ENCODE data around the gene WWOX.
"Not testable (repeated sequence)": the region's sequence is repeated elsewhere in the genome, so short reads cannot be mapped to it uniquely, and the experiment has no call there.

The WWOX gene

DNA sequence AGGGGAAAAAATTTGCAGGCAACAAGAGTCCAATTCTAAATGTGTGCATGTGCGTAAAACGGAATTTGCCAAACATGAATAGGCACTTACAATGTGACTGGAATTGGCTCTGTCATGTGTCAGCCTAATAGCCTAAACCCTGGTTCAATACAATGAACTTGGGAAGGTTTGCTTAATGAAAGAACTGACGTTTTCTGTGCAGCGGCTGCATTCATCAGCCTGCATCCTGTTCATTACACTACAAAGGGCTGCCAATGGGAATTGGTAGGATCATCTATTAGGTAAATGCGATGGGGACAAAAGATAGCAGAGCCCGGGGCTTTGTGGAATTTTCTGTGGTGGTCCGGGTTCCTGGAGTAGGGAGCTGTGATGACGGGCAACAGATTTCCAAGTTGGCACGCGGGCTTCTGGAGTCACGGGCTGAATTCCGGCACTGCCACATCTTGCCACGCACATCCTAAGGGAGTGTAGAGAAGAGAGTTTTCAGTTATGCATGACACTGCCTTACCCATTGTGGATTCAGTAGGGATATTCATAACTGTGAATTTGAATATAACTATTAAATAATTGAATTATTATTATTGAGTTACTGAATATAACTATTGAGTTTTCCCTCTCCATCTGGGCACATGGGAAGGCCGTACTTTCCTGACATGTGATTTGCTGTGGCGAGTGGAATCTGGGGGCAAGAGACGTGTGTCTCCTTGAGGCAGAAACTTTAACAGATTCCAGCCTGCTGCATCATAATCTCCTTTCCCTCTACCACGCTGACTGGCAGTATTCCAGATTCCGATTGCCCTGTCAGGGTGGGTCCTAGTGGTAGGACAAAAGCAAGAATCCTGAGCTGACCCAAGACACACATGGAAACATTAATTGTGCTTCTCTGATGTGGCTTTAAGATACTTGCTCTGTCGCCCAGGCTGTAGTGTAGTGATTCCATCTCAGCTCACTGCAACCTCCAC, 565.6 kb downstream of the WWOX start:
- no peak for DNase-seq (ENCODE audit: low read depth)

DNA sequence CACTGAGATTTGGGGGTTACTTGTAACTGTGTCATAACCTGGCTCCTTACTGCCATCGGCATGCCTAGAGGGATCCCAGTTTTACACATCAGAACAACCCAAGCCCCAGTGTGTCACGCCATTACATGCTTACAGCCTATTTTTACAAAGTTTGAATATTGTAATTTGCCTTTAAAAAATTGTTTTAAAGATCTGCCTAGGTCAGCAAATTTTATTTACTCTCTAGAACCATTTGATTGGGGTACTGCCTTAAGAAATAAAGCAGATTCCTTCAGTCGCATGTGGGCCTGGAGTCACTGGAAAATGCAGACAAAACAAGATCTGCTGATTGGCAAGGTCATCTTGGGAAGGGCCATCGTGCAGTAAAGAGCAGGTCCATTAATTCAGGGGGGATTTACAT, 566.9 kb downstream of the WWOX start:
- DNase-seq (ENCODE audit: low read depth) = no peak

- no peak for DNase-seq (ENCODE audit: low read depth)
These were observed 568.2 kb downstream of the WWOX start for GRCh38 chr16:78667675-78668074.

- DNase-seq (ENCODE audit: low read depth) = no peak
These were observed 568.9 kb downstream of the WWOX start for GRCh38 chr16:78668393-78668792.

- no peak for DNase-seq (ENCODE audit: low read depth)
These were observed 570.5 kb downstream of the WWOX start for GRCh38 chr16:78669994-78670393.

DNA sequence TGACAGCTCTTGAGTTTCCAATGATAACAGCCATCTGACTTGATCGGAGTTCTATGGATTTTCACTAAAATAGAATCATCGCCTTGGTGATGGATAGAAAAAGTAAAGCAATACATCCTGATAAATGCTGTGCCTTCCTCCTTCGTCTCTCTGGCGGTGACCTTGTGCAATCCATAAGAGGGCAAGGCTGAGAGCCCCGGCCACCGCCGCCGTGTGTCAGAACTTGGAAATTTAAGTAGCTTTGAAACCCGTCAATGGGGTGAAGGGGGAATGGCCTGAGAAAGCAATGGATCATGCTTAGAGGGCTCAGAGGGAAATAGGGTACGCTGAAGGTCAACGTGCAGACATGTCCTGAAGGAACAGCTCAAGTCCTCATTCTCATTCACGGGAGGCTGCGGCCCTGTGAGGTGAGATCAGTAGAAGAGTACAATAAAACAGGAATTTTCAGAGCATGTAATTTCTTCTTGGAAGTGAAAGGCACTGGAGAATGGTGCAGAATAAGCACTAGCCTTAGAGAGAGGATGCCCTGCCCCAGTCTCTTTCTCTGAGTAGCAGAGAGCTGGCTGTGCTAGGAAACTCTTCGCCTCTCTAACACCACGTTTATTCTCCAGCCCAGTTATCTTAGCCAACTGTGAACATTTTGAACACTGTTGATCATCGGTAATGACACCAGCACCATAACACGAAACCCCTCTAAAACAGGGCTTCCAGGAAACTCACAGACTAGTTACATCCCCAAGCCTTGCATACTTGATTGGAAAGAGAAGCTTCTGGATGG, 573.5 kb downstream of the WWOX start:
- no peak for DNase-seq (ENCODE audit: low read depth)

DNA sequence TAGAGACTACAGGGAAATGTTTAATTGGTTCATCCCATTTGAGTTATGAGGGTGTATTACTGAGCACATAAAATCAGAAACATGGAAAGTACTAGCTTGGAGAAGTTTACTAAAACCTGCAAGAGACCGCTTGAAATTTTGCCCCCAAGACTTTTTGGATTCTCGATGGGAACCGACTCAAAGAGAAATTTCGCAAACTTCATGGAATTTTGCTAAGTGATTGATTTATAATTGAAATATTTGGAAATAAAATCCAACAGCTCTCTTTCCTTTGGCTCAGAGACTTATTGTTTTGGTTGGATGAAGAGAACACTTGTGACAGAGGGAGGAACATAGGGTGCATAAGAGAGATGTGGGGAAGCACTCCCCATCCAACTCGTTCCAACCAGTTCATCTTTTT, 574.4 kb downstream of the WWOX start:
- DNase-seq (ENCODE audit: low read depth) = no peak

GRCh38 chr16:78675312-78675711, 575.9 kb downstream of the WWOX start:
- no peak for DNase-seq (ENCODE audit: low read depth)

DNA sequence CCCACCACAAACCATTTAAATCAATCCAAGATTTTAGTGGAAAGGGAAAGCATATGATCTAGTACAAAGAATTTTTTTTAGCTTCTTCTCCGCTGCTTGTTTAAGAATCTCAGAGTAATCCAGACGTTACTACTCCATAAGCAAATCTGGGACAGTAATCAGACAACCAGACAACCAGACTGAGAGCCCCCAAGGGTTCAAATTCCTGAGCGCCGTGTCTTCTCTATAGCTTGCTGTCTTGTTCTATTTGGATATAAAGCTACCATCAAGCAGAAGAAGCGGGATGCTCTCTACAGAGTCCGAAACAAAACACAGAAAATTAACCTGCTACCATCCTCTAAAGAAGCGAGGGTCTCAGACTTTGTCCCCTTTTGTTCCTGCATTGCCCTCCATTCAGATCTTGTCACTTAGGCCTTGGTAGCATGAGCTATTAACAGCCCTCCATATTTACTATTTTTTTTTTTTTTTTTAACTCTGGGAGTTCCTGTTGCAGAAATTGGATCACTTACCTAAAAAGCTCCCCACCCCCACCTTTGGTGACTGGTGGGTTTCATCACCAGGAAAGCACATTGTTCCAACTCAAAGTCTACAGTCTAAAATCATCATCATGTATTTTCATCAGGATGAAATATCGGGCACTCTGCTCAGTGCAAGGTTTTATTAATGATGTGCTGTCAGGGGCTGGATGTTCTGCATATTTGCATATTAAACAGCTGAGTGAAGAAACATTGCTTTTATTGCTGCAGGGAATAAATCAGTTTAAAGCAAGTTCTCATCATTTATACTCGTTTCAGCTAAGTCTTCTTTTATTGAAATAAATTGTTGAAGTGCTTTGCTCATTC, 576.7 kb downstream of the WWOX start:
- no peak for DNase-seq (ENCODE audit: low read depth)

DNA sequence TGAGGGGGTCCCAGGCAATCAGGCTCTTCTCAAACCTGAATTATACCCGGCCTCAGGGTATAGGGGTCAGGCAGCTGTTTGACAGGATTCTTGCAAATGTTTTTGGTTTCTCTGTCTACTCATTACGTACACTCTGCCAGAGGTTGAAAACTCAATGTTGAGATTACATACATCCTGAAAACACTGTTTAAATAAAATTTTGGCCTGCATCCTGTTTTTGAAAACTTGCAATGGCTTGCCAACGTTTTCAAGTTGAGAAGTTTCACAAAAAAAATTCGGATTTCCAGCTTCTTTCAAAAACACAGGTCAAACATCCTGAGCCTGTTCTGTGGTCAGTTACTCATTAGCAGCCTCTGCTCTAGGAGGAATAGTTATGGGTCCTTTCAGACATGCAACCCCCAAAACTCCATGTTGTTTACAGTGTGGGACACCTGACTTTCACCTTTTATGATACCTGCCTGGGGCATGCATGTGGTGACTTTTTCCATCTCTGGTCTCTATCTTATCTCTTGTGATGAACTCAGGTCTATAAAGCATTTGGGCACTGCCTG, 577.8 kb downstream of the WWOX start:
- DNase-seq (ENCODE audit: low read depth) = no peak

- no peak for DNase-seq (ENCODE audit: low read depth)
These were observed 580.1 kb downstream of the WWOX start for GRCh38 chr16:78679546-78679945.

DNA sequence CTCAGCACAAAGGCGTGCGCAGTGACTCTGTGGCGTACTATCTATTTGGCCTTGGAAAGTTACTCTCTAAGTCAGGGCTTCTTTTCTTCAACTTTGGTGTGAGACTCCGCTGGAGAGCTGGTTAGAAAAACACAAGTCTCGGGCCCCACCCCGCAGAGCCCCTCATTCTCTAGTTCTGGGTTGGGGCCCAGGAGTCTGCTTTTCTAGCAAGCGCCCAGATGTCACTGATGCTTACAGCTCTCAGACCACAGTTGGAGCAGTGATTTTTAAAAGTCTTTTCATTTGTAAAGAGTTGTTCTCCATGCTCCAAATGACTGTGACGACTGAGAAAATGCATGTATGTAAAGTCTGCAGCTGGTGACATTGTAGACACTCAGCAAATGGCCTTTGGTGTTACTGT, 582.3 kb downstream of the WWOX start:
- no peak for DNase-seq (ENCODE audit: low read depth)

DNA sequence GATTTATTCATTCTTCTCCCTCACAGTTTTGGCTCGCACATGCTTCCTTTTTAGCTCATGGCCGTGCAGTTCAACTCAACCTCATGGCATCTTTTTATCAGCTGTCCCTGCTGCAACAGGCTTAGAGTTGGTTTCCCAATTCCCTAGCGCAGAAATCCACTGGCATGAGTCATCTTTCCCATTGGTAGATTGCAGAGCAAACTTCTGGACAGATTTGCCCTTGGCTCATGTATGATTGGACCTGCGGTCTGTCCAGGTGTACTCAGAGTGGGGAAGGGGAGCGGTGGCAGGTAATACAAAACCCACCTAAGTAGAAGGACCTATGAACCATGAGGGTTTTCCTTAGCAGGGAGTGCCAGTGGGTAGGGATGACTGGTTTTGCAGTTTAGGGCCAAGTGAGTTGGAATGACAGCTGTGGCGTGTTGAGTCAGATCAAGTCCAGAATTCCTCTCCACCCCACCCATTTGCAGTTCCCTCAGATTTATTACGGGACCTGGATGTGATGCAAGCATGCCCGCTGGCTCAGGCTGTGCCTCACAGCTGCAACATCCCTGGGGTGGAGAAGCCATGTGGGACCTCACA, 584.7 kb downstream of the WWOX start:
- DNase-seq (ENCODE audit: low read depth) = no peak

DNA sequence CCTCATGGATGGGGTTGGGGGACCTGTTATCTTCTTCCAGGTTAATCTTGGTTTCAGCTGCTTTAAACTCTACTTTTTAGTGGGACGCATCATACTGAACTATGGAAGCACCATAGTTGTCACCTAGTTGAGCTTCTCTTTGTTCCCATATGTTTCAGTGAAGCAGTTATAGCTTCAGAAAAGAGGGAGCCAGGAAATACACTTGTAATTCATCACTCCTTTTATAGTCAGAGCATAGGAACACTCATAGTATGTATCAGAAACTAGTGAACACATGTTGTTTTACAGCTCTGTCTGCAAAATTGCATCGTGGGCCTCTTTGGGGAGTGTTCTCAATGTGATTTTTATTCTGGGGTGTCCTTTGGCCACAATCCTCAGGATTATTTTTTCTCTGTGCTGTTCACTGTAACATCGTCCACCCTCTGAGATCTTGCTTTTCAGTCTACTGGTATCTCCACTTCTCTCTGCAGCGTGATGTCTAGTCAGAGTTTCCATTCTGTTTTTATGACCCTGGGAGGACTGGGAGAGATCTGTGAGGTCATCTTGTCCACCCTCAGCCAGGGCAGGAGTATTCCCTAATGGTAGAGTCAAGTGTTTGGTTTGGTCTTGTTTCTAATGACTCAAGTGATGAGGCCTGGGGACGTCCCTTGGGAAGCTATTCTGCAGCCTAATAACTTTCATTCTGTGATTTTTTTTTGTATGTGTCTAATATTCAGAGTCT, 585.4 kb downstream of the WWOX start:
- no peak for DNase-seq (ENCODE audit: low read depth)

- no peak for DNase-seq (ENCODE audit: low read depth)
These were observed 587.1 kb downstream of the WWOX start for GRCh38 chr16:78686601-78687000.

GRCh38 chr16:78689028-78689427, 589.6 kb downstream of the WWOX start:
- DNase-seq (ENCODE audit: low read depth) = no peak

GRCh38 chr16:78689536-78689935, 590.1 kb downstream of the WWOX start:
- DNase-seq (ENCODE audit: low read depth) = no peak

GRCh38 chr16:78690510-78690909, 591.1 kb downstream of the WWOX start:
- no peak for DNase-seq (ENCODE audit: low read depth)

DNA sequence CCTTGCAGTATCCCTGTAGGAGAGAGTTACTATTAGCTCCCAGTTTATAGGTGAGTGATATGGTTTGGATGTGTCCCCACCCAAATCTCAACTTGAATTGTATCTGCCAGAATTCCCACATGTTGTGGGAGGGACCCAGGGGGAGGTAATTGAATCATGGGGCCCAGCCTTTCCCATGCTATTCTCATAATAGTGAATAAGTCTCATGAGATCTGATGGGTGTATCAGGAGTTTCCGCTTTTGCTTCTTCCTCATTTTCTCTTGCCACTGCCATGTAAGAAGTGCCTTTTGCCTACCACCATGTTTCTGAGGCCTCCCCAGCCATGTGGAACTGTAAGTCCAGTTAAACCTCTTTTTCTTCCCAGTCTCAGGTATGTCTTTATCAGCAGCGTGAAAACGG, 592.3 kb downstream of the WWOX start:
- not testable (repeated sequence) for DNase-seq (ENCODE audit: low read depth)

DNA sequence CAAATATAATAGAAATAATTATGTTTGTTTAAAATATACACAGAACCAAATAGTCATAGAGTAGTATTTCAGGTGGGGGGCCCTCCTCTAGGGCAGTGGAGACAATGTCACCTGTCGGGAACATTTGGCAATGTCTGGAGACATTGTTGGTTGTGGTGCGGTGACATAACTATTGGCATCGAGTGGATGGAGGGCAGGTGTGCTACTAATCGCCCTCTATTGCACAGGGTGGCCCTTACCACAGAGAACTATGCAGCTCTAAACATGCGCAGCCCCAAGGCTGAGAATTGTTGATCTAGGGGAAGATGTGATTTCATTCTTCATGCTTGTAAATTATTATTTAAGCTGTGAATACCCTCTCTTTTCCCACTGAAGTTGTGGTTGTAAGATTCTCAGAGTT, 594.0 kb downstream of the WWOX start:
- no peak for DNase-seq (ENCODE audit: low read depth)

DNA sequence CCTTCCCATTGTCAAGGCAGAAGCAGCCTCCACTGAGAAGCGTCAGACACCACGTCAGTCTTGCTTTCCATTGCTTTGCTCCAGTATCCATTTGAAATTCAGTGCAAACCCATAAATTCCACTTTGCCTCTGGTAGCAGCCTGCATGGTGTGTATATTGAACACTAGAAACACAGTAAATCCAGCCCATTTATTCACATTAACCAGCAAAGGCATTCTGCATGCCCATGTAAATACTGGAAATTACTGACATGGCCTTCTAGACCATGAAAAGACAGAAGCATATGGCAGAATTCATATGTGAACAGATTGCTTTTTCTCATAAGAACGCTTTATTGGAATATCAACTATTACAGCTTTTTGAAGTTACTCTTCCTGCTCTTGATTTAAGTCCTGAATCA, 595.0 kb downstream of the WWOX start:
- no peak for DNase-seq (ENCODE audit: low read depth)
